Stimulated activated naive B cell treated with anti-CD40 and anti-IgM and Interleukin-4, amounts not matched to agents 10 μg/mL and 1 μg/mL and 100 μg/mL, for 72 hours (primary cell): Measurements from ENCODE around the gene DENND1A.
"Not testable (repeated sequence)": the region's sequence is repeated elsewhere in the genome, so short reads cannot be mapped to it uniquely, and the experiment has no call there.

Experiments
- ATAC-seq, 2 donors: fragments of 150-1000 bp; cut with Tn5 transposase; replicated peaks; 2 replicates each; pipeline ENCODE4 v1.10.0; 2021; ENCODE audit warnings: moderate library complexity in 1 of 2
- DNase-seq: peaks from one replicate; pipeline ENCODE4 v3.0.0; 2021
- H3K27ac Mint-ChIP-seq: one replicate; pipeline ENCODE4 v1.8.0; 2022; ENCODE audit warnings: mild to moderate bottlenecking, mixed read lengths
- H3K27me3 Mint-ChIP-seq, 2 donors: one replicate each; pipeline ENCODE4 v1.8.0; 2022; ENCODE audit warnings: mixed read lengths in 2 of 2
- H3K36me3 Mint-ChIP-seq, 2 donors: one replicate each; pipeline ENCODE4 v1.8.0; 2022; ENCODE audit warnings: mixed read lengths in 2 of 2, mild to moderate bottlenecking in 1 of 2
- H3K4me1 Mint-ChIP-seq, 2 donors: one replicate each; pipeline ENCODE4 v1.8.0; 2022; ENCODE audit warnings: mixed read lengths in 2 of 2, mild to moderate bottlenecking in 1 of 2
- H3K4me3 Mint-ChIP-seq, 2 donors: one replicate each; pipeline ENCODE4 v1.8.0; 2022; ENCODE audit warnings: mild to moderate bottlenecking in 2 of 2, mixed read lengths in 2 of 2, moderate library complexity in 1 of 2
- H3K9me3 Mint-ChIP-seq, 2 donors: one replicate each; pipeline ENCODE4 v1.8.0; 2022; ENCODE audit warnings: mixed read lengths in 2 of 2, mild to moderate bottlenecking in 1 of 2

The DENND1A gene

GRCh38 chr9:123408313-123409262, 521.3 kb downstream of the DENND1A start:
- no peak overlapping the region for H3K4me3 Mint-ChIP-seq
- no peak overlapping the region for H3K27ac Mint-ChIP-seq

DNA sequence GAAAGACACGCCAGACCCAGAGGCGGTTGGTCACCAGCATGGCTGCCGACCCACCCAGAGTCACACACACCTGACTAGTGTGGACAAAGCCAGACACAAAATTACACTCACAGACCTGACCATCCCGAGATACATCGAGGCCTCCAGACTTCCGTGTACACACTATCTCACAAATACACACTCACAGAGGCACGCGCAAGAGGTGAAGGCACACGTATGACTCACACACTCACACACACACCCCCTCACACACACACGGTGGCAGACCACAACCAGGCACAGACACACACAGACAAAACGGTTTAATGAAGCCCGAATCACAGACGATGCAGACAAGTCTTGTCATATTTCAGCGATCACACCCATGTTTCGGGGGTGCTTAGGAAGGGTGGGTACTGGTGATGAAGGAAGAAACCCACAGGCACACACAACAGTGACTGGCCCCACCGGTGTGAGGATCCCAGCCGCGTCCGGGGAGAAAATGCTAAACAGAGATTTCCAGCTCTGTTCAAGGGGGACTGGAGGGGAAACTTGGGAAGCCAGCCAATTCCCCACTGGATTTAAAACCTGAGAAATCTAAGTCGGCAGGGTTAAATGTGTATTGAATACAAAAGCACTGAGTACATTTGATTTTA, 522.6 kb downstream of the DENND1A start:
- Mint-ChIP-seq H3K9me3 (no peaks in the 10 kb centered on the region), H3K27ac (no peak overlapping the region), H3K36me3 (peaks cover 2 to 8% of the 10 kb centered on the region in 2 donors), H3K27me3 (no peaks in the 10 kb centered on the region), H3K4me1 (no peaks in the 10 kb centered on the region), H3K4me3 (no peak overlapping the region)
- ATAC-seq, result no peak
- DNase-seq, result no peak

More at GRCh38 chr9:123408313-123409262, 521.3 kb downstream of the DENND1A start:
- DNase-seq (no peak), ATAC-seq (no peak)
- H3K27me3 Mint-ChIP-seq, result no peaks in the 10 kb centered on the region
- peaks cover 2 to 8% of the 10 kb centered on the region in 2 donors for H3K36me3 Mint-ChIP-seq
- no peaks in the 10 kb centered on the region for H3K9me3 Mint-ChIP-seq
- no peaks in the 10 kb centered on the region for H3K4me1 Mint-ChIP-seq

- Mint-ChIP-seq H3K27me3 (no peaks in the 10 kb centered on the region), H3K4me3 (no peak overlapping the region), H3K36me3 (peaks cover 0 to 5% of the 10 kb centered on the region in 2 donors), H3K4me1 (no peaks in the 10 kb centered on the region), H3K27ac (peak overlapping the region; percentile 4), H3K9me3 (no peaks in the 10 kb centered on the region)
- DNase-seq (no peak), ATAC-seq (no peak)
Measured at GRCh38 chr9:123406691-123407216, 523.2 kb downstream of the DENND1A start.

DNA sequence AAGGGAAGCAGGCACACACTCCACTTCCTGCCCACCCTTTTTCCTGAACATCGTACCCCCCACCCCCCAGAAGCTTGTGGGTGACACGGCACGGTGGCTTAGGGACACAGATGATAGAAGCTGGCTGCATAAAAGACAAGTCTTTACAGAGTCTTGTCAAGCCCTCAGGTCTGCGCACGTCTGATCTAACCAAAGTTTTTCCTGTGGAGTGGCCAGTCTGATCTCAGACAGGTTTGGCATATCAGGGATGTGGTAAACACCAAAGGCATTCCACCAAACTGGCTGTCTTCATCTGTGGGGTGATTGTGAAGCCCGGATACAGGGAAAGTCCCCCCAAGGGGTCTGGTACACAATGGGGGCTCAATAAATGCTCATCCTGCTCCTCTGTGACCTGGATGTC, 523.9 kb downstream of the DENND1A start:
- Mint-ChIP-seq H3K27me3 (no peaks in the 10 kb centered on the region), H3K9me3 (no peaks in the 10 kb centered on the region), H3K4me3 (no peak overlapping the region), H3K27ac (no peak overlapping the region), H3K36me3 (peaks cover 0 to 5% of the 10 kb centered on the region in 2 donors), H3K4me1 (no peaks in the 10 kb centered on the region)
- DNase-seq (no peak), ATAC-seq (no peak)

DNA sequence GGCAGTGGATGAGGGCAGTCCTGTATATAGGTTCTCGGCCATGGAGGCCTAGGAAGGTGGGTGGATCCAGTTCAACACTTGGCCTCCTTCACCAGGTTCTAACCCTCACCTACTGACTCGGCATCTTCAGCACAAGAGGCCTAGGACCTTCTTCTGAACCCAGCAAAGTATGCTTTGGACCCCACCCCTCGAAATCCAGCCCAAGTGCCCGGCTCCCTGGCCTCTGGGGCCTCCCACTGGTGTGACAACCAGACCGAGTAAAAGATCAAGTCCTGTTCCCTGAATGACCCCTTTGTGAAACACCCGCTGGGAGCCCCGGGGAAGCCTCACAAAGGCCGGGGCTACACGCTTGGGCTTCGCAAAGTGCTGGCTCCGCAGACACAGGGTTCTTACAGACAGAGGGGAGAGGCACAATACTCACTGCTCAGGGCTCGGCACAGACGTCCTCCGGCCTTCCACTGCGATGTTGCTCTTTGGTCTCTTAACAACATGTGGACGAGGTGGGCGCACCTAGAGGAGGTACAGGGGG, 526.9 kb downstream of the DENND1A start:
- ATAC-seq (no peak), DNase-seq (no peak)
- Mint-ChIP-seq H3K27me3 (no peaks in the 10 kb centered on the region), H3K36me3 (peaks cover 0 to 3% of the 10 kb centered on the region in 2 donors), H3K4me3 (no peak overlapping the region), H3K9me3 (no peaks in the 10 kb centered on the region), H3K27ac (no peak overlapping the region), H3K4me1 (no peaks in the 10 kb centered on the region)

DNA sequence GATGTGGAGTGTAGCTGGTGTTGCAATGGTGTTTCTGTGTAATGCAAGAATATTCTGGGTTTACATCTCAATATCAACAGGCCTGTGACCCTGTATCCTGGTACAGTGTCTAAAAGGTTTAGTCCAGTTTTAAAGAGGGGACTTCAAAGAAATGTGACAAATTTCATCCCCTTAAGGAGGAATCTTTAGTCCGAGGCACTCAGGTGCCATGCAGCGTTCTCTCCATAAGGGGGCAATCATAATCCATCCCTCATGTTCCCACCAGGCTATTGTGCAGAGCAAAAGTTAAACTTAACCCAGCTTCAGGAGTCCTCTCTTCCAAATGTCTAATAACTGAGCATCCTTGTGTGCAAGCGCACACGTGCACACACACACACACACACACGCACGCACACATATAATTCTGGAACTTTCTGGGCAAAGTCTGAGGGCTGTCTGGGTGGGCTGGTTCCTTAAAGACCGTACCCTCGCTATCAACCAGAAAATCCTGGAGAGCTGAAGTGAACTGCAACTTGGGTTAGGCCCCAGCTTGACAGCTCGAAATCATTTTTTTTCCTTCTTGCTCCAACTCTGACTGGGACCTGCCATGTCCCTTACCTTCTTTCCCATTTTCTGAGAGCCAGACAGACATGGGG, 527.9 kb downstream of the DENND1A start:
- Mint-ChIP-seq H3K27me3 (no peaks in the 10 kb centered on the region), H3K36me3 (peaks cover 0 to 3% of the 10 kb centered on the region in 2 donors), H3K27ac (no peak overlapping the region), H3K4me1 (no peaks in the 10 kb centered on the region), H3K9me3 (no peaks in the 10 kb centered on the region), H3K4me3 (no peak overlapping the region)
- ATAC-seq (peak; percentile 51 to 53), DNase-seq (no peak)

- Mint-ChIP-seq H3K27ac (no peak overlapping the region), H3K4me1 (no peaks in the 10 kb centered on the region), H3K36me3 (peaks cover 0 to 6% of the 10 kb centered on the region in 2 donors), H3K4me3 (no peak overlapping the region), H3K9me3 (no peaks in the 10 kb centered on the region), H3K27me3 (no peaks in the 10 kb centered on the region)
- ATAC-seq (no peak), DNase-seq (no peak)
Measured at GRCh38 chr9:123400926-123401503, 528.9 kb downstream of the DENND1A start.

- no peaks in the 10 kb centered on the region for H3K27me3 Mint-ChIP-seq
- peaks cover 0 to under 1% of the 10 kb centered on the region in 2 donors for H3K4me1 Mint-ChIP-seq
- H3K4me3 Mint-ChIP-seq, result no peak overlapping the region
- no peak overlapping the region for H3K27ac Mint-ChIP-seq
- ATAC-seq, result peak in 1 of 2 donors; percentile 21
- H3K9me3 Mint-ChIP-seq, result no peaks in the 10 kb centered on the region
- DNase-seq, result no peak
- H3K36me3 Mint-ChIP-seq, result peaks cover 0 to 10% of the 10 kb centered on the region in 2 donors
Measured at GRCh38 chr9:123399803-123400378, 530.0 kb downstream of the DENND1A start.

GRCh38 chr9:123398938-123399337, 531.0 kb downstream of the DENND1A start:
- not testable (repeated sequence) for DNase-seq, H3K27ac Mint-ChIP-seq, H3K4me1 Mint-ChIP-seq, H3K9me3 Mint-ChIP-seq, ATAC-seq, H3K4me3 Mint-ChIP-seq, H3K27me3 Mint-ChIP-seq
- H3K36me3 Mint-ChIP-seq, result peaks cover 3 to 16% of the 10 kb centered on the region in 2 donors

GRCh38 chr9:123397975-123398374, 532.0 kb downstream of the DENND1A start:
- no peak overlapping the region for H3K27ac Mint-ChIP-seq
- no peak for DNase-seq
- ATAC-seq, result no peak
- H3K4me3 Mint-ChIP-seq, result no peak overlapping the region
- no peaks in the 10 kb centered on the region for H3K27me3 Mint-ChIP-seq
- H3K9me3 Mint-ChIP-seq, result peaks cover under 1% of the 10 kb centered on the region in 2 donors
- H3K36me3 Mint-ChIP-seq, result peaks cover 3 to 20% of the 10 kb centered on the region in 2 donors
- peaks cover 0 to 2% of the 10 kb centered on the region in 2 donors for H3K4me1 Mint-ChIP-seq

- Mint-ChIP-seq H3K4me1 (peaks cover 0 to 2% of the 10 kb centered on the region in 2 donors), H3K27ac (no peak overlapping the region), H3K9me3 (peaks cover 1 to 3% of the 10 kb centered on the region in 2 donors), H3K4me3 (no peak overlapping the region), H3K36me3 (peaks cover 4 to 19% of the 10 kb centered on the region in 2 donors), H3K27me3 (no peaks in the 10 kb centered on the region)
- ATAC-seq (no peak), DNase-seq (no peak)
Measured at GRCh38 chr9:123395689-123396511, 534.0 kb downstream of the DENND1A start.

DNA sequence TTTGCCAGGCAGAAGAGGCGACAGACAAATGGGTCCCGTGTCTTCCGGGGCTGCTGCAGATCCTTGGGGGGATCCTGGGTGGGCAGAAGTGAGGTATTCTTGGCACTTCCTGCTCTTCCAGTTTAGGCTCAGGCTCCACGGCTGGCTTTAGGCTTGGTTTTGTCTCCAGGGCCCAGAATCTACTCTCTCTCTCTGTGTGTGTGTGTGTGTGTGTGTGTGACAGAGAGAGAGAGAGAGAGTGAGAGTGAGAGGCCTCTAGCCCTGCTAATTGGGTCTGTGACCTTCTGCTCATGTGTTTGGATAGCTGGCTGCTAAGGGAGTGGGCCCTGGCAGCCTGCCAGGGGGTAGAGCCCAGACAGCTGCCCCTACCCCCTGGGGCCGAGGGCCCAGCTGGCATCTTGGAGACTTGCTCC, 534.6 kb downstream of the DENND1A start:
- ATAC-seq, result no peak
- no peak for DNase-seq
- peaks cover 0 to 2% of the 10 kb centered on the region in 2 donors for H3K4me1 Mint-ChIP-seq
- H3K9me3 Mint-ChIP-seq, result peaks cover 1 to 3% of the 10 kb centered on the region in 2 donors
- peaks cover 4 to 20% of the 10 kb centered on the region in 2 donors for H3K36me3 Mint-ChIP-seq
- H3K27me3 Mint-ChIP-seq, result no peaks in the 10 kb centered on the region
- H3K27ac Mint-ChIP-seq, result no peak overlapping the region
- H3K4me3 Mint-ChIP-seq, result no peak overlapping the region
